Liver (tissue), 9 donors: ENCODE results near the gene HECTD1. TPM values are rescaled to one million over a fixed set of nuclear protein-coding genes. Genes with fewer than 3 reads are reported as not detected.

Experiments used
- DNase-seq: peaks from one replicate; pipeline ENCODE4 v3.0.0-alpha.2; 2017; ENCODE audit warnings: low spot score
- H3K27ac ChIP-seq, 2 donors: one replicate each; pipeline ENCODE4 v1.7.0; 2013; ENCODE audit warnings: inconsistent platforms in 2 of 2, low read length in 2 of 2, control low read depth in 1 of 2, low read depth in 1 of 2, mild to moderate bottlenecking in 1 of 2
- H3K27me3 ChIP-seq, 4 donors: one replicate each; pipeline versions ENCODE4 v1.6.1 to v1.7.0; 2013; ENCODE audit warnings: low read length in 3 of 4, inconsistent platforms in 1 of 4, mild to moderate bottlenecking in 1 of 4, moderate library complexity in 1 of 4; ENCODE audit not compliant: control insufficient read depth in 4 of 4, insufficient read depth in 4 of 4
- H3K36me3 ChIP-seq, 4 donors: one replicate each; pipeline versions ENCODE4 v1.6.1 to v1.7.0; 2013; ENCODE audit warnings: low read length in 3 of 4, mild to moderate bottlenecking in 3 of 4, low read depth in 1 of 4, moderate library complexity in 1 of 4; ENCODE audit not compliant: control insufficient read depth in 4 of 4, insufficient read depth in 3 of 4
- H3K4me1 ChIP-seq, 4 donors: one replicate each; pipeline versions ENCODE4 v1.6.1 to v1.7.0; 2013; ENCODE audit warnings: low read length in 3 of 4, mild to moderate bottlenecking in 3 of 4, moderate library complexity in 1 of 4; ENCODE audit not compliant: control insufficient read depth in 4 of 4, insufficient read depth in 4 of 4
- H3K4me3 ChIP-seq, 3 donors: one replicate each; pipeline versions ENCODE4 v1.6.1 to v1.7.0; 2013; ENCODE audit warnings: low read length in 3 of 3, control low read depth in 1 of 3, low read depth in 1 of 3, mild to moderate bottlenecking in 1 of 3
- H3K9ac ChIP-seq, 2 donors: one replicate each; pipeline ENCODE4 v1.7.0; 2013; ENCODE audit warnings: low read length in 2 of 2, mild to moderate bottlenecking in 2 of 2, moderate library complexity in 2 of 2, control low read depth in 1 of 2, low read depth in 1 of 2
- H3K9me3 ChIP-seq, 4 donors: one replicate each; pipeline versions ENCODE4 v1.6.1 to v1.7.0; 2013; ENCODE audit warnings: low read length in 3 of 4; ENCODE audit not compliant: control insufficient read depth in 4 of 4
- EGR1 ChIP-seq, 2 donors: IDR thresholded peaks; 2 replicates each; pipeline ENCODE4 v1.6.1; 2016 to 2018; ENCODE audit warnings: antibody characterized with exemption in 2 of 2, low read depth in 2 of 2
- FOXA1 ChIP-seq: IDR thresholded peaks from 2 replicates; pipeline ENCODE4 v1.6.1; 2016; ENCODE audit warnings: antibody characterized with exemption
- FOXA2 ChIP-seq: IDR thresholded peaks from 2 replicates; pipeline ENCODE4 v1.6.1; 2016; ENCODE audit warnings: antibody characterized with exemption
- GABPA ChIP-seq, 2 donors: IDR thresholded peaks in 1 of 2; conservative IDR thresholded peaks in 1 of 2; 2 replicates each; pipeline ENCODE4 v1.6.1; 2016; ENCODE audit warnings: antibody characterized with exemption in 2 of 2, mild to moderate bottlenecking in 1 of 2, moderate library complexity in 1 of 2
- HNF4A ChIP-seq, 2 donors: conservative IDR thresholded peaks; 2 replicates each; pipeline ENCODE4 v1.6.1; 2016; ENCODE audit warnings: antibody characterized with exemption in 2 of 2, mild to moderate bottlenecking in 2 of 2
- HNF4G ChIP-seq: IDR thresholded peaks from 2 replicates; pipeline ENCODE4 v1.6.1; 2016; ENCODE audit warnings: antibody characterized with exemption
- JUND ChIP-seq, 2 donors: IDR thresholded peaks; 2 replicates each; pipeline ENCODE4 v1.6.1; 2016; ENCODE audit warnings: antibody characterized with exemption in 2 of 2
- NR2F2 ChIP-seq: IDR thresholded peaks from 2 replicates; pipeline ENCODE4 v1.6.1; 2016; ENCODE audit warnings: antibody characterized with exemption
- RAD21 ChIP-seq, 2 donors: IDR thresholded peaks; 2 replicates each; pipeline ENCODE4 v1.6.1; 2016; ENCODE audit warnings: antibody characterized with exemption in 2 of 2, mild to moderate bottlenecking in 2 of 2
- RXRA ChIP-seq, 2 donors: IDR thresholded peaks; 2 replicates each; pipeline ENCODE4 v1.6.1; 2017 to 2018; ENCODE audit warnings: antibody characterized with exemption in 2 of 2, mild to moderate bottlenecking in 1 of 2
- SP1 ChIP-seq: IDR thresholded peaks from 2 replicates; pipeline ENCODE4 v1.6.1; 2018; ENCODE audit warnings: antibody characterized with exemption, mild to moderate bottlenecking
- TAF1 ChIP-seq: conservative IDR thresholded peaks from 2 replicates; pipeline ENCODE4 v1.6.1; 2016; ENCODE audit warnings: antibody characterized with exemption, mild to moderate bottlenecking
- YY1 ChIP-seq: IDR thresholded peaks from 2 replicates; pipeline ENCODE4 v1.6.1; 2016; ENCODE audit warnings: antibody characterized with exemption, mild to moderate bottlenecking
- WGBS: extraction: QIAGEN DNeasy Blood & Tissue Kit; methylation state at CpG from one replicate; pipeline ENCODE4 v1.1.7; 2013; 5-methylcytosine and 5-hydroxymethylcytosine counted together
- polyA plus RNA-seq, 2 donors: library from polyadenylated mRNA; stranded (reverse) in 1 of 2; unstranded in 1 of 2; fragments of 200-250 nt in 1 of 2; fragments of >200 nt in 1 of 2; fragmentation: Nextera tagmentation in 1 of 2; extraction: Ambion mirVana in 1 of 2; gene quantifications; one replicate each; pipeline versions ENCODE4 v1.2.1 to v1.2.3, GENCODE V29; 2013 to 2015
- total RNA-seq, 2 donors: library from RNA; depleted of rRNA; stranded (reverse); fragments of >200 nt; gene quantifications; one replicate each; pipeline ENCODE4 v1.2.3, GENCODE V29; 2014
- TF ChIP-seq, protein P1 (sequence below): fragments of 150-350 bp; IDR thresholded peaks from 2 replicates; pipeline ENCODE4 v1.5.1; 2017; ENCODE audit warnings: improper control_type of control experiment, low read depth, low read length; ENCODE audit not compliant: missing input control
- TF ChIP-seq, protein P2 (sequence below): IDR thresholded peaks from 2 replicates; pipeline ENCODE4 v1.6.1; 2016; ENCODE audit warnings: antibody characterized with exemption
- TF ChIP-seq, protein P3 (sequence below): IDR thresholded peaks from 2 replicates; pipeline ENCODE4 v1.6.1; 2016; ENCODE audit warnings: antibody characterized with exemption
- TF ChIP-seq, protein P4 (sequence below): IDR thresholded peaks from 2 replicates; pipeline ENCODE4 v1.6.1; 2016; ENCODE audit warnings: antibody characterized with exemption
- TF ChIP-seq, protein P5 (sequence below): IDR thresholded peaks from 2 replicates; pipeline ENCODE4 v1.6.1; 2016; ENCODE audit warnings: antibody characterized with exemption, mild to moderate bottlenecking
- donor health status: healthy.
- donor health status: healthy.
- donor health status: healthy.
- donor health status: healthy.
- donor health status: healthy.

Gene HECTD1
- total and polyA plus RNA-seq, 4 donors, result 46.8 to 256 (median 118) TPM

DNA sequence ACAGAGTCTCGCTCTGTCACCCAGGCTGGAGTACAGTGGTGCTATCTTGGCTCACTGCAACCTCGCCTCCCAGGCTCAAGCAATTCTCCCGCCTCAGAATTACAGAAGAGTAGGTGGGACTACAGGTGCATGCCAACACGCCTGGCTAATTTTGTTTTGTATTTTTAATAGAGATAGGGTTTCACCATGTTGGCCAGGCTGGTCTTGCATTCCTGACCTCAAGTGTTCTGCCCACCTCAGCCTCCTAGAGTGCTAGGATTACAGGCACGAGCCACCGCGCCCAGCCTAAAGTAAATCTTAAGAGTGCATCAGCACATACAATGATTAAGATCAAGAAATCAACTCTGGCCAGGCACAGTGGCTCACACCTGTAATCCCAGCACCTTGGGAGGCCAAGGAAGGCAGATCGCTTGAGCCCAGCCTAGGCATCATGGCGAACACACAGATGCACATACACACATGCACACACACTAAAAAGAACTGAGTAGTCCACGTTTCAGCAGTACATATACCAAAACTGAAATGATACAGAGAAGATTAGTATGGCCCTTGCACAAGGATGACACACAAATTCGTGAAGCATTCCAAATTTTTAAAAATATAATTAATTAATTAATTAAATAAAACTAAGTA is 65.0 kb downstream of the HECTD1 start:
- TF ChIP-seq YY1, result no peak
- TF ChIP-seq, protein P1, sequence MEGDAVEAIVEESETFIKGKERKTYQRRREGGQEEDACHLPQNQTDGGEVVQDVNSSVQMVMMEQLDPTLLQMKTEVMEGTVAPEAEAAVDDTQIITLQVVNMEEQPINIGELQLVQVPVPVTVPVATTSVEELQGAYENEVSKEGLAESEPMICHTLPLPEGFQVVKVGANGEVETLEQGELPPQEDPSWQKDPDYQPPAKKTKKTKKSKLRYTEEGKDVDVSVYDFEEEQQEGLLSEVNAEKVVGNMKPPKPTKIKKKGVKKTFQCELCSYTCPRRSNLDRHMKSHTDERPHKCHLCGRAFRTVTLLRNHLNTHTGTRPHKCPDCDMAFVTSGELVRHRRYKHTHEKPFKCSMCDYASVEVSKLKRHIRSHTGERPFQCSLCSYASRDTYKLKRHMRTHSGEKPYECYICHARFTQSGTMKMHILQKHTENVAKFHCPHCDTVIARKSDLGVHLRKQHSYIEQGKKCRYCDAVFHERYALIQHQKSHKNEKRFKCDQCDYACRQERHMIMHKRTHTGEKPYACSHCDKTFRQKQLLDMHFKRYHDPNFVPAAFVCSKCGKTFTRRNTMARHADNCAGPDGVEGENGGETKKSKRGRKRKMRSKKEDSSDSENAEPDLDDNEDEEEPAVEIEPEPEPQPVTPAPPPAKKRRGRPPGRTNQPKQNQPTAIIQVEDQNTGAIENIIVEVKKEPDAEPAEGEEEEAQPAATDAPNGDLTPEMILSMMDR, result no peak
- TF ChIP-seq FOXA2, result no peak
- TF ChIP-seq, protein P2, sequence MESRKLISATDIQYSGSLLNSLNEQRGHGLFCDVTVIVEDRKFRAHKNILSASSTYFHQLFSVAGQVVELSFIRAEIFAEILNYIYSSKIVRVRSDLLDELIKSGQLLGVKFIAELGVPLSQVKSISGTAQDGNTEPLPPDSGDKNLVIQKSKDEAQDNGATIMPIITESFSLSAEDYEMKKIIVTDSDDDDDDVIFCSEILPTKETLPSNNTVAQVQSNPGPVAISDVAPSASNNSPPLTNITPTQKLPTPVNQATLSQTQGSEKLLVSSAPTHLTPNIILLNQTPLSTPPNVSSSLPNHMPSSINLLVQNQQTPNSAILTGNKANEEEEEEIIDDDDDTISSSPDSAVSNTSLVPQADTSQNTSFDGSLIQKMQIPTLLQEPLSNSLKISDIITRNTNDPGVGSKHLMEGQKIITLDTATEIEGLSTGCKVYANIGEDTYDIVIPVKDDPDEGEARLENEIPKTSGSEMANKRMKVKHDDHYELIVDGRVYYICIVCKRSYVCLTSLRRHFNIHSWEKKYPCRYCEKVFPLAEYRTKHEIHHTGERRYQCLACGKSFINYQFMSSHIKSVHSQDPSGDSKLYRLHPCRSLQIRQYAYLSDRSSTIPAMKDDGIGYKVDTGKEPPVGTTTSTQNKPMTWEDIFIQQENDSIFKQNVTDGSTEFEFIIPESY, result no peak
- TF ChIP-seq, protein P3, sequence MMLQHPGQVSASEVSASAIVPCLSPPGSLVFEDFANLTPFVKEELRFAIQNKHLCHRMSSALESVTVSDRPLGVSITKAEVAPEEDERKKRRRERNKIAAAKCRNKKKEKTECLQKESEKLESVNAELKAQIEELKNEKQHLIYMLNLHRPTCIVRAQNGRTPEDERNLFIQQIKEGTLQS, result no peak
- no peak for TF ChIP-seq FOXA1
- TF ChIP-seq SP1, result no peak
- no peak for TF ChIP-seq EGR1 (IDR thresholded peaks at IDR 0.05; ENCODE audit: low read depth in 2 of 2)
- TF ChIP-seq TAF1, result no peak
- TF ChIP-seq, protein P4, sequence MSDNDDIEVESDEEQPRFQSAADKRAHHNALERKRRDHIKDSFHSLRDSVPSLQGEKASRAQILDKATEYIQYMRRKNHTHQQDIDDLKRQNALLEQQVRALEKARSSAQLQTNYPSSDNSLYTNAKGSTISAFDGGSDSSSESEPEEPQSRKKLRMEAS, result no peak
- TF ChIP-seq RXRA (IDR thresholded peaks at IDR 0.05), result no peak
- TF ChIP-seq NR2F2, result no peak
- TF ChIP-seq JUND (IDR thresholded peaks at IDR 0.05), result no peak
- TF ChIP-seq RAD21 (IDR thresholded peaks at IDR 0.05), result no peak
- TF ChIP-seq, protein P5, sequence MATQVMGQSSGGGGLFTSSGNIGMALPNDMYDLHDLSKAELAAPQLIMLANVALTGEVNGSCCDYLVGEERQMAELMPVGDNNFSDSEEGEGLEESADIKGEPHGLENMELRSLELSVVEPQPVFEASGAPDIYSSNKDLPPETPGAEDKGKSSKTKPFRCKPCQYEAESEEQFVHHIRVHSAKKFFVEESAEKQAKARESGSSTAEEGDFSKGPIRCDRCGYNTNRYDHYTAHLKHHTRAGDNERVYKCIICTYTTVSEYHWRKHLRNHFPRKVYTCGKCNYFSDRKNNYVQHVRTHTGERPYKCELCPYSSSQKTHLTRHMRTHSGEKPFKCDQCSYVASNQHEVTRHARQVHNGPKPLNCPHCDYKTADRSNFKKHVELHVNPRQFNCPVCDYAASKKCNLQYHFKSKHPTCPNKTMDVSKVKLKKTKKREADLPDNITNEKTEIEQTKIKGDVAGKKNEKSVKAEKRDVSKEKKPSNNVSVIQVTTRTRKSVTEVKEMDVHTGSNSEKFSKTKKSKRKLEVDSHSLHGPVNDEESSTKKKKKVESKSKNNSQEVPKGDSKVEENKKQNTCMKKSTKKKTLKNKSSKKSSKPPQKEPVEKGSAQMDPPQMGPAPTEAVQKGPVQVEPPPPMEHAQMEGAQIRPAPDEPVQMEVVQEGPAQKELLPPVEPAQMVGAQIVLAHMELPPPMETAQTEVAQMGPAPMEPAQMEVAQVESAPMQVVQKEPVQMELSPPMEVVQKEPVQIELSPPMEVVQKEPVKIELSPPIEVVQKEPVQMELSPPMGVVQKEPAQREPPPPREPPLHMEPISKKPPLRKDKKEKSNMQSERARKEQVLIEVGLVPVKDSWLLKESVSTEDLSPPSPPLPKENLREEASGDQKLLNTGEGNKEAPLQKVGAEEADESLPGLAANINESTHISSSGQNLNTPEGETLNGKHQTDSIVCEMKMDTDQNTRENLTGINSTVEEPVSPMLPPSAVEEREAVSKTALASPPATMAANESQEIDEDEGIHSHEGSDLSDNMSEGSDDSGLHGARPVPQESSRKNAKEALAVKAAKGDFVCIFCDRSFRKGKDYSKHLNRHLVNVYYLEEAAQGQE, result no peak
- TF ChIP-seq HNF4A (conservative IDR thresholded peaks at IDR 0.05), result no peak
- no peak for TF ChIP-seq GABPA (IDR thresholded peaks at IDR 0.05 in 1 of 2, conservative IDR thresholded peaks at IDR 0.05 in 1 of 2)
- no peak for TF ChIP-seq HNF4G
- no peak overlapping the region for H3K4me3 ChIP-seq

More for the DNA sequence above, 65.0 kb downstream of the HECTD1 start:
- Histone ChIP-seq H3K27me3 (no peaks in the 10 kb centered on the region), H3K36me3 (peaks cover 13 to 77% (median 67%) of the 10 kb centered on the region in 4 donors), H3K4me1 (no peaks in the 10 kb centered on the region), H3K9me3 (no peaks in the 10 kb centered on the region), H3K9ac (no peak overlapping the region), H3K27ac (no peak overlapping the region)
- no peak for DNase-seq
- WGBS, result 95% methylated on average over 11 of the region's 11 CpGs
